DMS153 treated with DMSO at 0.1 percent for 48 hours (cell line): Measurements from ENCODE around the gene HS3ST3A1.

ENCODE experiments used
- DNase-seq: peaks from one replicate; lab custom pipeline; 2025; ENCODE audit not compliant: unreplicated experiment; lab: John Stamatoyannopoulos, UW

Gene HS3ST3A1

GRCh38 chr17:13457783-13458182 is 143.9 kb downstream of the HS3ST3A1 start:
- DNase-seq, result no peak
